ENCODE results near the gene PIANP.

DNA sequence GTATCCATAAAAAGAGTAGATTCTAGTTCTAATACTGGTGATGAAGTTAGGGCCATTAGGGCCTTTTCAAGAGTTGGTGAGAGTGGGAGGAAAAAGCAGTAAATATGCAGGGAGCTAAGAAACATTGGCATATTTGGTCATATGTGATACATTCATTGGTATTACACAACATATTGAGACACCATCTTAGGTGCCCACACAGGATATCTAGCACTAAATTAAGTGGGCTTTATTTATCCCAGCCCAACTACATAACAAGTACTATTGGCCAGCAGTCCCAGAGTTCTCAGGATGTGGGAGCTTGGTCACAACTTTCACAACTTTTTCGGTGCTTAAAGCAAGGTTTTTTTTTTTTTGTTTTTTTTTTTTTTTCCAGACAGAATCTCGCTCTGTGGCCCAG lies 35.7 kb downstream of the PIANP start:
- TF ChIP-seq POLR2A (IDR thresholded peaks at IDR 0.05) = no peak
- TF ChIP-seq, protein P1, sequence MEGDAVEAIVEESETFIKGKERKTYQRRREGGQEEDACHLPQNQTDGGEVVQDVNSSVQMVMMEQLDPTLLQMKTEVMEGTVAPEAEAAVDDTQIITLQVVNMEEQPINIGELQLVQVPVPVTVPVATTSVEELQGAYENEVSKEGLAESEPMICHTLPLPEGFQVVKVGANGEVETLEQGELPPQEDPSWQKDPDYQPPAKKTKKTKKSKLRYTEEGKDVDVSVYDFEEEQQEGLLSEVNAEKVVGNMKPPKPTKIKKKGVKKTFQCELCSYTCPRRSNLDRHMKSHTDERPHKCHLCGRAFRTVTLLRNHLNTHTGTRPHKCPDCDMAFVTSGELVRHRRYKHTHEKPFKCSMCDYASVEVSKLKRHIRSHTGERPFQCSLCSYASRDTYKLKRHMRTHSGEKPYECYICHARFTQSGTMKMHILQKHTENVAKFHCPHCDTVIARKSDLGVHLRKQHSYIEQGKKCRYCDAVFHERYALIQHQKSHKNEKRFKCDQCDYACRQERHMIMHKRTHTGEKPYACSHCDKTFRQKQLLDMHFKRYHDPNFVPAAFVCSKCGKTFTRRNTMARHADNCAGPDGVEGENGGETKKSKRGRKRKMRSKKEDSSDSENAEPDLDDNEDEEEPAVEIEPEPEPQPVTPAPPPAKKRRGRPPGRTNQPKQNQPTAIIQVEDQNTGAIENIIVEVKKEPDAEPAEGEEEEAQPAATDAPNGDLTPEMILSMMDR (IDR thresholded peaks at IDR 0.05 in 4 of 5, conservative IDR thresholded peaks at IDR 0.05 in 1 of 5) = no peak
